DMS 273 treated with DMSO at 0.1 percent for 48 hours (cell line): Measurements from ENCODE around the gene MAPK1.
"Not testable (repeated sequence)": the region's sequence is repeated elsewhere in the genome, so short reads cannot be mapped to it uniquely, and the experiment has no call there.

Source experiments
- DNase-seq: peaks from one replicate; lab custom pipeline; 2025; lab: John Stamatoyannopoulos, UW

MAPK1 gene

GRCh38 chr22:21881841-21882753 is 14.7 kb upstream of the MAPK1 start:
- DNase-seq, result no peak

- DNase-seq, result no peak
These were observed 9.2 kb upstream of the MAPK1 start for GRCh38 chr22:21876486-21877176.

- not testable (repeated sequence) for DNase-seq
These were observed 7.5 kb upstream of the MAPK1 start for GRCh38 chr22:21874953-21875352.

GRCh38 chr22:21873619-21874018 is 6.2 kb upstream of the MAPK1 start:
- DNase-seq, result no peak

DNA sequence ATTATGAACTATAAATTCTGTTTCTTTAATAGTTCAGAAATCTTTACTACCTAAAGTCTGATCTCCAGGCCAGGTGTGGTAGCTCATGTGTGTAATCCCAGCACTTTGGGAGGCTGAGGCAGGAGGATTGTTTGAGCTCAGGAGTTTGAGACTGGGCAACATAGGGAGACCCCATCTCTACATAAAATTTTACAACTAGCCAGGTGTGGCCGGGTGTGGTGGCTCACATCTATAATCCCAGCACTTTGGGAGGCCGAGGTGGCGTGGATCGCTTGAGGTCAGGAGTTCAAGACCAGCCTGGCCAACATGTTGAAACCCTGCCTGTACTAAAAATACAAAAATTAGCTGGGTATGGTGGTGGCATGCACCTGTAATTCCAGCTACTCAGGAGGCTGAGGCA is 5.3 kb upstream of the MAPK1 start:
- DNase-seq, result not testable (repeated sequence)

DNA sequence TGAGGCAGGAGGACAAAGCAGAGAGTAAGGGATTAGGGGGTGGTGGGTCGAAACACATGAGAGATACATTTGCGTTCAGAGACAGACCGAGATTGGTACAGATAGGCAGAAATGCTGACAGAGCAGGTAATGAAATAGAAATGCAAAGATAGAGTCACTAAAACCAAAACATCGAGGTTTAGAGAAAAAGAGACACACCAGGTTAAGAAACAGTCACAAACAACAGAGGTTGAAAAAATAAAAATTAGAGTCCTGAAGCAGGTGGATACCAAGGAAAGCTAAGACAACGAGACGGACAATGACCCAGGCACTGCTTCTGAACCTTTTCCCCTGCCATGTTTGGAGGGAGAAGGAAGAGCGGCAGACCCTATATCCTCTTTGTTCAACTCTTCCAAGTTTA is 1.2 kb upstream of the MAPK1 start:
- DNase-seq, result no peak

- no peak for DNase-seq
These were observed 465 bp downstream of the MAPK1 start for GRCh38 chr22:21866833-21867527.

- DNase-seq, result no peak
These were observed 2.4 kb downstream of the MAPK1 start for GRCh38 chr22:21865041-21865440.

DNA sequence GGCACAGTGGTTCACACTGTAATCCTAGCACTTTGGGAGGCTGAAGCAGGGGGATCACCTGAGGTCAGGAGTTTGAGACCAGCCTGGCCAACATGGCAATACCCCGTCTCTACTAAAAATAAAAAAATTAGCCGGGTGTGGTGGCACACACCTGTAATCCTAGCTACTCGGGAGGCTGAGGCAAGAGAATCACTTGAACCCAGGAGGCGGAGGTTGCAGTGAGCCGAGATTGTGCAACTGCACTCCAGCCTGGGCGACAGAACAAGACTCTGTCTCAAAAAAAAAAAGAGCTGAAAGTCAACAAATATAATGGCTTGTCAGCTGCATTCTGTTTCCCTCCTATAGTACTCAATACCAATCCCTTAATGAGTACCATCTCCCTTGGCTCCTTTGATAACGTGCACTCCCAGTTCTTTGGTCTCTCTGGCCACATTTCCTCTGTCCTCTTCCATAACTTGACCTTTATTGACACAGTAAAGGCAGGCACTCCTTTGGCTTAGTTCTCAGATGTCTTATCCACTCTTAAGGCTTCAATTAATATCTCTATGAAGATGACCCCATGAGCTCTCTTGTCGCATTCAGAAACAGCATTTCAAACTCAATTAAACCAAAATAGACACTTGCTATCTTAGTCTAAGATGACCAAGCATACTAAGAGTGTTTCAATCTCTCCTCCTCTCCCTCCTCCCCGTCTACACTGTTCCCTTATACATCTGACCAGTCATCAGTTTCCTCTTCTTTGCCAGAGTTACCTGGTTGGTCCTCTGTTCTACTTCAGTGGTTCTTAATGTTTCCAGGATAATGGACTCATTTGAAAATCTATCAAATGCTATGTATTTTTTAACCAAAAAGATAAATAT is 4.8 kb downstream of the MAPK1 start:
- no peak for DNase-seq

DNA sequence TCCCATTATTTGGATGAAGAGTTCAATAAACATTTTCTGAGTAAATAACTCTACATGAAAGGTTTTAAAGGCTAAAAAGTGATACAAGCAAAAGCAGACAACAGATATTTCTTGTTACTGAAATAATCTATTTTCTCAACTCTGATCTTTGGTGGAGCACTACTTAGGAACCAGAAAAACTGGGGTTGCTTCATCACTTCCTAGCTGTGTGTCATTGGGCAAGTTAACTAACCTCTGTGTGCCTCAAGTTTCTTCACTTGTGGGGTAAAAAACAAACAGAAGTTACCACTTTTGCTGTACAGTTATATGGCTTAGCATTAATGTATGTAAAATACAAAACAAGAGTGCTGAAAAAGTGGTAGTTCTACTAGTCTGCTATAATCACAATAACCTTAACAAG is 5.6 kb downstream of the MAPK1 start:
- DNase-seq, result no peak

DNA sequence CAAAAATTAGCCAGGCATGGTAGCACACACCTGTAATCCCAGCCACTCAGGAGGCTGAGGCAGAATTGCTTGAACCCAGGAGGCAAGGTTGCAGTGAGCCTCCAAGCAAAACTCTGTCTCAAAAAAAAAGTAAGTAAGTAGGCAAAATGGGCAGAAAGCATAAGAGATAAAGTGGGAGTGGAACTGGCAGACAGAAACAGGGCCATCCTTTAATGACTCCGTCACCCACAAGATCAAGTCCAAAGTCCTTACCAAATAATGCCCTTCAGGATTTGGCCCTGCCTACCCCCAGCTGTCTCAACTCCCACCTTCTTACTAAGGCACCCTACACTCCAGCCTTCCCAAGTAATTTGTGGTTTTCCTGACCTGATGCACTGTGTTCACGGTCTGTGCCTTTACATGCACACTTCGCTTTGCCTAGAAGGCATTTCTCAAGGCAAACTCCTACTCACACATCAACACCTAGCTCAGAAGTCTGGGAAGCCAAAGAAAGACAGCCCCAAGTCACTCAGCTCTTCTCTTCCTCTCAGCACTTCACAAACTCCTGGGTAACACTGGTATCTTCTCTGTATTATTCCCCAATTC is 6.1 kb downstream of the MAPK1 start:
- DNase-seq, result no peak

- DNase-seq, result no peak
These were observed 6.9 kb downstream of the MAPK1 start for GRCh38 chr22:21860491-21861039.

GRCh38 chr22:21858025-21858764 is 9.2 kb downstream of the MAPK1 start:
- no peak for DNase-seq

- no peak for DNase-seq
These were observed 9.9 kb downstream of the MAPK1 start for GRCh38 chr22:21857481-21857914.

DNA sequence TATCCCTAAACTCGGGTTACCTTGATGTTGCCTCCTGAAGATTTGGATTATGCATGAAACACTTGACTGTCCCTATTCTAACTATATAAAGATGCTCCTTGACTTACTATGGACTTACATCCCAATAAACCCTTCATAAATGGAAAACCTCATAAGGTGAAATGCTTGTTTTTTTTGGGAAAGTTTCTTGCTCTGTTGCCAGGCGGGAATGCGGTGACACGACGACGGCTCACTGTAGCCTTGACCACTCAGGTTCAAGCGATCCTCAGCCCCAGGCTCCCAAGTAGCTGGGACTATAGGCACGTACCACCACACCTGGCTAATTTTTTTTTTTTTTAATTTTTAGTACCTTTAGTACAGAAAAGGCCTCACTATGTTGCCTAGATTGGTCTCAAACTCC is 10.6 kb downstream of the MAPK1 start:
- no peak for DNase-seq

DNA sequence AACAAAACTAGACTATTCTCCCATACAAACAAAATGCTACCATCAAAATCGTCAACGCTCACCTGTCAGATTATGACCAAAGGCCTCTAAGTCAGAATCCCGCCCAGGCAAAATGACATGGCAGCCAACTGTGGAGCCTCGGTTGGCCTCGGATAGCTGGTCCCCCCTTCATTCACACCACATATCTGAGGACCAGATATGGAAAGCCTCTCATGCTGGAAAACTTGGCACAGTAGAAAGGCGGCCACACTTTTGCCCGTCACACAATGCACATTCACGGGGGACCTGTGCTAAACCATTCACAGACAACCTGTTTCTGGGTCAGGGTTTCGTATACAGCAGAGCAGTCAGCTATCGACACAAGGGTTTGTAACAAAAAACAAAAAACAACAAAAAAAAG is 11.2 kb downstream of the MAPK1 start:
- no peak for DNase-seq

DNA sequence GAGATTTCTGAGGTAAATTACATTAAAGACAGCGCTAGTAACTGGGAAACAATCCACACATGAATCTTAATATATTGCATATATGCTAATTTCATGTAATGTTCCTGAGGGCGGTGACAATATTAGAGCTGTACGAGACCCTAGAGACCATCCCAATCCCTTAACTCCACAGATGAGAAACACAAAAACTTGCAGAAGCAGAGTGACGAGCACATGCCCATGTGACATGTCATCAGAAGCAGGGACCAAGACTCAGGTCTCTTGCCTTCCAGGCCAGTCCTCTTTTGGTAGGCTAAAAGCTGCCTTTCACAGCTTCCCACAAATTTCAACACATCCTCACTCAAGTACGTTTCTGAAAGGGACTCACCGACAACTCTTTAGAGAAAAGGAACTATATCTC is 11.8 kb downstream of the MAPK1 start:
- DNase-seq, result no peak

DNA sequence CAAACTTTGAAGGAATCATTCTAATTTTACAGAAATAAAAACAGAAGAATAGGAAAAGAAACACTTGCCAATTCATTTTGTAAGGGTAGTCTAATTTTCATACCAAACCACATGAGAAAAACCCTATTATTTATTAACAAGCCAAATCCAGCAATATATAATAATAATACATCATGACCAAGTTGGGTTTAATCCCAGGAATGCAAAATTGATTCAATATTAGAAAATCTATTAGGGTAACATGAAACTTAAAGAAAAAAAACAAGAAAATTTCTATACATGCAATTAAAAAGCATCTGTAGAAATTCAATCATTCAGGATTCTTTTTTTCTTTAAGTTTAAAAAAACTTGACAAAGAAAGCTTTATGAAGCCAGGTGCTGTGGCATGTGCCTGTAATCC is 16.8 kb downstream of the MAPK1 start:
- no peak for DNase-seq

- no peak for DNase-seq
These were observed 18.0 kb downstream of the MAPK1 start for GRCh38 chr22:21849489-21849888.

DNA sequence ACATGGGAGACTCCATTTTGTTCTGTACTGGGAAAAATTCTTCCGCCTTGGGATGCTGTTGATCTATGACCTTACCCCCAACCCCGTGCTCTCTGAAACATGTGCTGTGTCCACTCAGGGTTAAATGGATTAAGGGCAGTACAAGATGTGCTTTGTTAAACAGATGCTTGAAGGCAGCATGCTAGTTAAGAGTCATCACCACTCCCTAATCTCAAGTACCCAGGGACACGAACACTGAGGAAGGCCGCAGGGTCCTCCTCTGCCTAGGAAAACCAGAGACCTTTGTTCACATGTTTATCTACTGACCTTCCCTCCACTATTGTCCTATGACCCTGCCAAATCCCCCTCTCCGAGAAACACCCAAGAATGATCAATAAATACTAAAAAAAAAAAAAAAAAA is 19.4 kb downstream of the MAPK1 start:
- DNase-seq, result not testable (repeated sequence)
